GM19240 (cell line): ENCODE data around the gene NCKAP5.

Source experiments
- DNase-seq: peaks from one replicate; pipeline ENCODE4 v3.0.0; 2011; ENCODE audit warnings: low spot score; ENCODE audit not compliant: insufficient read length

NCKAP5 gene

GRCh38 chr2:133107058-133107815 is 461.0 kb downstream of the NCKAP5 start:
- DNase-seq: no peak

DNA sequence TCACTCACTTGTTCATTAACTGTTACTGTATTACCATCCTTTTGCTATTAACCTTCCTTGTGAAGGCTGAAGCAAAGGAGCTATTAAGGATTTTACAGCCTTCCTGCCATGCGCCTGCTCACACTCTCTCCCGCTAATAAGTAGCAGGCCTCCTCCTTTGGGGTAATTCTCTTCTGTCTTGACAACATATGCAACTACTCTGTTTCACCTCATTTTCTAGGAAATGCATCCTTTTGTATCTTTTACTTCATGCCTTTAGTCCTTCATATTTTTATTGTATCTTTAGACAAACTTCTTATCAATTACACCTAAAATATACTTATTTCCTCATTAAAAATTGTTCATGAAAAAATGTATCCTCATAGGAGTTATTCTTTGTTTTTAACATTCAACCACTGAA is 463.4 kb downstream of the NCKAP5 start:
- no peak for DNase-seq

- no peak for DNase-seq
These were observed 469.5 kb downstream of the NCKAP5 start for GRCh38 chr2:133098787-133099186.

GRCh38 chr2:133097666-133098065 is 470.6 kb downstream of the NCKAP5 start:
- DNase-seq: no peak

DNA sequence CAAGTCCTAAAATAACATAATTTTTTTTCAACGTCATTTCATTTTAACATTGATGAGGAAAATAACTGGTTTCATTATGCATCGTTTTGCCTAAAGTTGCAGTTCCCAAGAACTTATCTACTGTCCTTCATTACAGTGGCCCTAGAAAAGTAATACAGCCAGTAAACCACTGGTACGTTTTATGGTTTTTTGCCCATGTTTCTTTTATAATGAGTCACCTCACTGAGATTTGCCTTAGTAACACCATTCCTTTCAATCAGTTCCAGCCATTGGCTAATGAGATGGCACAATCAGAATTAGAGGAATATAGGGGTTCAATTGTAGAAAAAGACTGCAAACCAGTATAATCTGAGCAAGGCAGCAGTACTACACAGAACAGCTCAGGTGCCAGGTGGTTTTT is 475.7 kb downstream of the NCKAP5 start:
- DNase-seq: no peak

DNA sequence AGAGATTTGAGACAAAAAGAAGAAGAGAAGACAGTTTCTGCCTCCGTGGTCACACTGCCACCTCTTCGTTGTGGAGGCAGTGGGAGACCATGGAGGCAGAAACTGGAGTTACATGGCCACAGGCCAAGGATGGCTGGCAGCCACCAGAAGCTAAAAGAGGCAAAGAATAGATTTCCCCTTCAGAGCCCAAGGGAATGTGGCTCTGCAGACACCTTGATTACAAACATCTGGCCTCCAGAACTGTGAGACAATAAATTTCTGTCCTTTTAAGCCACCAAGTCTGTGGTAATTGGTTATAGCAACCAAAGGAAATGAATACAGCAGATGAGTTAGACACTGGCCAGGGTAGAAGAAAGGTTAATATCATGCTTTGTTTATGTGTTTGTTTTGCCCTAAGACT is 477.9 kb downstream of the NCKAP5 start:
- no peak for DNase-seq

GRCh38 chr2:133086176-133086575 is 482.1 kb downstream of the NCKAP5 start:
- no peak for DNase-seq

DNA sequence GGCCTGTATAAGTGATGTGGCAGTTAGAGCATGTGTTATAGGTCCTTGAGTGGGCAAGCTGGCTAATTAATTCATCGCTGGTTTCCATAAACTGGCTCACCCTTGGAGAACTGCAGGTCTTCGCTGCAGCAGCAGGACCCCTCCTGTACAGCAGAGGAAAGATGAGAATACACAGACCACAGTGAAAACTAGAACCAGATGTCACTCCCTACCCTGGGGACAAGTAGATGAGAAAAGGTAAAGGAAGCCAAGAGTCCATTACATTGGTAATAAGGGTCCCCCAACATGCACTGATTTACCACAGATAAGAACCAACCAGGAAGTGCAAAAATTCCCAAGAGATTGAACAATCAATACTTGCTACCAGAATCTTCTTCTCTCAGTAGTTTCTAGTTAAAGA is 482.6 kb downstream of the NCKAP5 start:
- DNase-seq: no peak

DNA sequence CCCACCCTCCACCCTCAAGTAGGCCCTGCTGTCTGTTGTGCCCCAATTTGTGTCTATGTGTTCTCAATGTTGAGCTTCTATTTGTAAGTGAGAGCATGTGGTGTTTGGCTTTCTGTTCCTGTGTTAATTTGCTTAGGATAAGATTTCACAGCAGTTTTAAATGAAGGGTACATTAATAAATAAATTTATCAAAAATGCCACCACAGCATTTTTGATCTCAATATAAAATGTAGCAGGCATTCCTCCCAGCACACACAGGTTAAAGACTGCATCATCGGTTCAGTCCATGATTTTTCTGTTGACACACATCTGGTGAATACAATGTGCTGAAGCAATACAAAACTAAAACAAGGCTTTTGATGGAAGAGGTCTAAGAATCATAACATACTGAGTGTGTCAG is 486.2 kb downstream of the NCKAP5 start:
- no peak for DNase-seq

DNA sequence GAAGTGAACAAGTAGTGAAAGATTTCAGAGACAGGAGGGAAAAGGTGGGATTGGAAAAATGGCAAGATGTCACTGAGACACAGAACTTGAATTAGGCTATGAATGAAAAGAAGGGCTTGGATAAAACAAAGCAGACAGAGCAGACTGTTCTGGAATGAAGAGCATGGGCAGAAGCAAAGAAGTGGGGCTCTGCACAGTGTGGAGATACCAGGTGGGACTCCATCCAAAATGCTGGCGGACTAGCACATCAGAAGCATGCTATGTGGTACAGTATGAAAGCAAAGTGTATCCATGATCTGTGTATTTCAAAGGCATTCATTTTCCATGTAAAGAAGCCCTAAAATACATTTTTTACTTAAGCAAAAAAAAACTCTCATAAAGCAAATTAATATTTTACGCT is 487.4 kb downstream of the NCKAP5 start:
- no peak for DNase-seq

GRCh38 chr2:133078667-133079411 is 489.4 kb downstream of the NCKAP5 start:
- no peak for DNase-seq

DNA sequence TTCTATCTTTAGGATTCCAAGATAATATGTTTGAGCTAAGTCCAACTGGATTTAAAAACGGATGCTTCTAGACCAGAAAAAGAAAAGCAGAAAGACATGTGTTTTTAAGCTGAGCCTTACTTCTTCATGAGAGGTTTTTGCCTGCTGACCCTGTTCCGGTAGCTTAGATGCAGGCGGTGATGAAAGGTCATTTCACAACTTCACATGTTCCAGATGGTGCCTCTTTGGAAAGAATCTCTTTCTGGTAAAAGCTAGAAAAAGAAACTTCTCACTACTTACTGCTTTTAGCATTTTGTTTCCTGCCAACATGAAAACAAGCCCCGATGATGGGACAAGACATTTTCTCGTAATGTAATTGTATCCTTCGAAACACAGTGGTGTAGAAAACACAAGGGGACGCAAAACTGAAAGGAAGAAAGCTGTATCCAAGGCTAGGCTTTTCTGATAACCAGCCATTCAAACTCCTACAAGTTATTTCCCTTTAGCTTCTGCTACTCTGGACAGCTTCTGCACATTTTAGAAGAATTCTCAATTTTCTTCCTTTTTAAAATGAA is 490.9 kb downstream of the NCKAP5 start:
- no peak for DNase-seq

DNA sequence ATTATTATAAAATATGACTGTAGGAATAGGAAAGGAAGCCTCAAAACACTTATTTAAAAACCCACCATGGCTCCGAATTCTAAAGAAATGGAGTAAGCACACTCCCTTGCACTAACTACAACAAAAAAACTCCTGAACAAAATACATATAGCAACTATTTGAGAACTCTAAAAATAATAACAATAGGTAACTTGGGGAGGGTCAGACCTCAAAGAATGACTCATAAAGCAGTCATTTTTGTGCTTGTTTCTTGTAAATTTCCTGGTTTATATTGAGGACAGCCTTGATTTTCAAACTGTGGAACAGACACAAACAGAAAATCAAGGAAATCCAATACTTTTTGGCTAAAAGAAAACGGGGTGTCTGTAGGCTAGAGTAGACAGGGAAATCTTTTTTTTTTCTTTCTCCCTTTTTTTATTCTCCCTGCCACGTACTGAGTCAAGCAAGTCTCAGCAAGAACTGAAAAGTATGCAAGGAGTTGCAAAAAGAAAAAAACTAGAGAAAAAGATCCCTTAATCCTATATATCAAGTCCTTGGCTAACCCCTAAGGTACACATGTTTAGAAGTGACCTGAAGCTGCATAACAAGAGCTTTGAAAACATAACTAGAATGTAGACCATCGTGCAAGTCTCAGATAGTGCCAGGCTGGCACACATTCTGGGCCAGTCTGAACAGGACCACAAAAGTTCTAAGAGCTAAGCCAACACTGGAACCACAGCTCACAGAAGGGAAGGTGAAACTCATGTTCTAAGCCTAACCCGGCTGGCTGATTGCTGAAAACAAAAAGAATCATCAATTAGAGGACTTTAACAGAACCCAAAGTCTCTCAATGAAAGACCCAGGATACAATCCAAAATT is 495.2 kb downstream of the NCKAP5 start:
- DNase-seq: no peak

DNA sequence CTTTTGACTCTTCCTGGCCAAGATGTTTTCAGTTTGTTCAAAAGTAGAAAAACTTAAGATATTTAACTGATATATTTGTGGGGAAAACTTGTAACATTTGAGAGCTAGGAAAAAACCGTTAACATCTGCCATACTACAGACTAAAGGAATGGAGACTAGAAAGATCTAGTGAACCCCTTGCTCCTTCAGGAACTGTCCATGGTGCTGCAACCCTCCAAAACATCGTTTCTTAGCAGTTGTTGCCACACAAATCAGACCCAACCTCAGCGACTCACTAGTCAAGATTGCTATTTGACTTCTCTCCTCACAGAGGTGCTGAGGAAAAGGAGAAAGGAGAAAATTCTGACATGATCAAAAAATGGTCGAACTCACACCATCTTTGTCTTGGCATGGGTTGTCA is 504.5 kb downstream of the NCKAP5 start:
- DNase-seq: no peak

- DNase-seq: no peak
These were observed 505.2 kb downstream of the NCKAP5 start for GRCh38 chr2:133062931-133063665.

- no peak for DNase-seq
These were observed 506.2 kb downstream of the NCKAP5 start for GRCh38 chr2:133061874-133062593.

DNA sequence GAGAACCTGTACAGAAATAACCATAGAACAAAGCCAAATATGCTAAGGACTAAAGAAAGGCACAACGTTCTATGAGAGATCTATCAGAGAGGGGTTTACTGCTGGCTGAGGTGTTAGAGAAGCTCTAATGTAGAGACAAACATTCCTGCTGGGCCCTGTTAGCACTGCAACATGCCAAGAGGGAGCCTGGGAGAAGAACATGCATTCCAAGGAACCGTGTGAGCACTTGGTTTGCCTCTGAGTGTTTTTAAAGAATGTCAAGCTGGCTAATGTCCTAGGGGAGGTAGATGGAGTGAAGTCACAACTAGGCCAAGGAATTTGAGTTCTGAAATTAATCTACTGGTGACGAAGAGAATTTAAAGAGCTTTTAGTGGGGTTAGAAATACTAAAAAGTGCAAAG is 514.0 kb downstream of the NCKAP5 start:
- DNase-seq: no peak

DNA sequence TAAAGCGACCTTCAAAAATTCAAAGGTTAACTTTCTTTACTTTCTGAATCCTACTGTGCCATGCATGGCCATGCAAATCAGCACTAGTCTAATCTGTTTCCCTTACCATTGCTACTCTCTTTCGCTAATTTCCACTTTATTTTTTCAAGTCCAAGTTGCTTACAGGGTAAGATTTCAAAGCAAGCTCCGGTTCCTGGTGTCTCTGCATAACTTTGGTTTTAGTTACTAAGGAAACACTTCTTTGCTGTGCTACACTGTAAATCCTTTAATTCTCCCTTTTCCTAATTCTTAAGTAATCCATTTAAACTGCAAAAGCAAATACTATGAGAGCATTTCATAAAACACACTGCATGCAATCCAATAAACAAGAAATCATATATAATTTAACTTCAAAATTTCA is 514.7 kb downstream of the NCKAP5 start:
- no peak for DNase-seq

- DNase-seq: no peak
These were observed 522.5 kb downstream of the NCKAP5 start for GRCh38 chr2:133045787-133046186.

GRCh38 chr2:133044556-133044955 is 523.7 kb downstream of the NCKAP5 start:
- no peak for DNase-seq
